T47D (cell line): Measurements from ENCODE around the gene CLCN7.

ENCODE experiments used
- DNase-seq, 2 experiments: peaks; one replicate each; pipeline versions ENCODE4 v3.0.0 to v3.0.0-alpha.2; 2011 to 2012; ENCODE audit warnings: low read depth in 1 of 2, low spot score in 1 of 2
- JUND ChIP-seq: IDR thresholded peaks from 2 replicates; pipeline ENCODE4 v1.6.1; 2012; ENCODE audit warnings: low read depth
- in situ Hi-C: cut with HindIII; loops from 2 replicates; pipeline ENCODE4 v1.10.0; 2016; ENCODE audit warnings: low sequenced_read_pairs, low pct_unique_long_range_greater_than_20kb

The CLCN7 gene

DNA sequence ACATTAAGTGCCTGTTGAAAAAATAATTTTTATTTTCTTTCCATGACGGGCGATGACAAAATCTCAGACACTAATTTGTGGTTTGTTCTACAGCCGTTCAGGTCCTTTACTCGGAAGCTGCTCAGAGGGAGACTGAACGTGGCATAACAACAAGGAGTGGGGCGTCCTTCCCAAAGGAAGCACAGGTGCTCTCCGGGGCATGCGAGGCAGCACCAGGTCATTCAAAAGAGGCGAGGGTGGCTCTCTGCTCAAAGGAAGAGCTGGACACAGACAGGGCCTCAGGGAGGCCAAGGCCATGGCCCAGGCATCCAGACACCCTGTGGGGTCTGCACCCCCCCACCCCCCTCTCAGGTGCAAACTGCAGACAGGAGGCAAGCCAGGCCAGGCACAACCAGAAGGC, 76.5 kb downstream of the CLCN7 start:
- DNase-seq, result no peak
- TF ChIP-seq JUND, result no peak
- in situ Hi-C loops, result no loop called here

DNA sequence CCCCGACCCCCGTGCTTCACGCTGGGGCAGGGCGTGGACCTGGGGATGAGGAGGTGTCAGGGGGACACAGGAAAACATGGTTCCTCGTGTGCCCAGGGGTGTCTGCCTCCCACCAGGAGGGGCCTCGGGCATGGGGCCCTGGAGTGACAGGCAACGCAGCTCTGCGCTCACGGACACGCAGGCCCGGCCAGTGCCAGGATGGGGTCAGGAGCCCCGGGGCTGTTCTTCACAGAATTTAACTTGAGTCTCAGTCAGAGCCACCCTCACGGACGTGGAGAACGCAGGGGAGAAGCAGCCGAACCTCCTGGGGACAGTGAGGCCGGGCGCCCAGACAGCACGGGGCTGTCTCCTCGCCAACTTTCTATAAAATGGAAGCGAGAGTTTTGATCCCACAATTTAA, 77.0 kb downstream of the CLCN7 start:
- no peak for DNase-seq
- no peak for TF ChIP-seq JUND
- in situ Hi-C loops, result no loop called here

DNA sequence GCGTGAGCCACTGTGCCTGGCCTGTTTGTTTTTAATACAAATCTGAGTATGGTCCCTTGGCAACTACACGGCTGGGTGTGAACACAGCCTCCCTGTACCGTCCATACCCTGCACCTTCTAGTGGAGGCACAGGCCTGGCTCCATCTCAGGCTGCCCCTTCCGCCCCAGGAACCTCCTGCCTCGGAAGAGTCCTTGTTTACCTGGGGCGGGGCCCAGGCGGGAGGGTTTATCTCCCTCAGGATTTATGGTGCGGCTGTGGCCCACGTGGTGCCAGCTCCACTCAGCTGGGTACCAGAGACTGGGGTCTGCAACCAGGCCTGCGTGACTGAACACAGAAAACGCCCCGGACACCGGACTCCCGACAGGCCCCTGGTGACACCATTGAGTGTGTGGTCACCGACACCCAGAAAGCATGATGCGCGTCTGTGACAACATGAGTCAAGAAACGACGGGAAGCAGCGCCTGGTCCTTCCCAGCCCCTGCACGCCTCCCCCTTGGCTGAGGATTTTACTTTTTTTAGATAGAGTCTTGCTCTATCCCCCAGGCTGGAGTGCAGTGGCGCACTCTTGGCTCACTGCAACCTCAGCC, 79.3 kb downstream of the CLCN7 start:
- DNase-seq, result no peak
- TF ChIP-seq JUND, result no peak
- in situ Hi-C loops, result no loop called here
